Effector memory CD8-positive, alpha-beta T cell (primary cell): ENCODE data around the gene TTC23.
A peak's percentile ranks its signal among the peaks of the same experiment; 100 is the strongest.

Source experiments
- ATAC-seq: fragments of 150-1000 bp; cut with Tn5 transposase; replicated peaks from 2 replicates; pipeline ENCODE4 v1.10.0; 2021; ENCODE audit warnings: mild to moderate bottlenecking, moderate library complexity
- DNase-seq, 3 experiments: peaks; one replicate each; pipeline ENCODE4 v3.0.0; 2021
- H3K27ac Mint-ChIP-seq, 2 donors: one replicate each; pipeline ENCODE4 v1.8.0; 2022; ENCODE audit warnings: mild to moderate bottlenecking in 2 of 2, mixed read lengths in 2 of 2, moderate library complexity in 2 of 2
- H3K27me3 Mint-ChIP-seq, 2 donors: one replicate each; pipeline ENCODE4 v1.8.0; 2022; ENCODE audit warnings: mixed read lengths in 2 of 2
- H3K36me3 Mint-ChIP-seq: one replicate; pipeline ENCODE4 v1.8.0; 2022; ENCODE audit warnings: mild to moderate bottlenecking, moderate library complexity, mixed read lengths; ENCODE audit not compliant: insufficient read depth
- H3K4me1 Mint-ChIP-seq, 2 donors: one replicate each; pipeline ENCODE4 v1.8.0; 2022; ENCODE audit warnings: low read depth in 2 of 2, mixed read lengths in 2 of 2
- H3K4me3 Mint-ChIP-seq, 2 donors: one replicate each; pipeline ENCODE4 v1.8.0; 2022; ENCODE audit warnings: mild to moderate bottlenecking in 2 of 2, mixed read lengths in 2 of 2, moderate library complexity in 2 of 2
- H3K9me3 Mint-ChIP-seq, 2 donors: one replicate each; pipeline ENCODE4 v1.8.0; 2022; ENCODE audit warnings: mixed read lengths in 2 of 2

Gene TTC23

GRCh38 chr15:99130314-99130713 is 119.1 kb downstream of the TTC23 start:
- ATAC-seq, result no peak
- Mint-ChIP-seq H3K27me3 (peaks cover 0 to 16% of the 10 kb centered on the region in 2 donors), H3K27ac (no peak overlapping the region), H3K9me3 (no peaks in the 10 kb centered on the region), H3K36me3 (peaks cover 38% of the 10 kb centered on the region), H3K4me3 (no peak overlapping the region), H3K4me1 (peaks cover 0 to 6% of the 10 kb centered on the region in 2 donors)
- no peak for DNase-seq

GRCh38 chr15:99129644-99130043 is 119.7 kb downstream of the TTC23 start:
- DNase-seq (no peak), ATAC-seq (no peak)
- Mint-ChIP-seq H3K27ac (no peak overlapping the region), H3K4me3 (no peak overlapping the region), H3K27me3 (peaks cover 0 to 16% of the 10 kb centered on the region in 2 donors), H3K36me3 (peaks cover 38% of the 10 kb centered on the region), H3K4me1 (peaks cover 0 to 6% of the 10 kb centered on the region in 2 donors), H3K9me3 (no peaks in the 10 kb centered on the region)

GRCh38 chr15:99128411-99128810 is 121.0 kb downstream of the TTC23 start:
- peaks cover 38% of the 10 kb centered on the region for H3K36me3 Mint-ChIP-seq
- peaks cover 0 to 16% of the 10 kb centered on the region in 2 donors for H3K27me3 Mint-ChIP-seq
- no peak overlapping the region for H3K4me3 Mint-ChIP-seq
- no peak overlapping the region for H3K27ac Mint-ChIP-seq
- H3K4me1 Mint-ChIP-seq, result peaks cover 0 to 5% of the 10 kb centered on the region in 2 donors
- ATAC-seq (no peak), DNase-seq (no peak)
- H3K9me3 Mint-ChIP-seq, result no peaks in the 10 kb centered on the region

DNA sequence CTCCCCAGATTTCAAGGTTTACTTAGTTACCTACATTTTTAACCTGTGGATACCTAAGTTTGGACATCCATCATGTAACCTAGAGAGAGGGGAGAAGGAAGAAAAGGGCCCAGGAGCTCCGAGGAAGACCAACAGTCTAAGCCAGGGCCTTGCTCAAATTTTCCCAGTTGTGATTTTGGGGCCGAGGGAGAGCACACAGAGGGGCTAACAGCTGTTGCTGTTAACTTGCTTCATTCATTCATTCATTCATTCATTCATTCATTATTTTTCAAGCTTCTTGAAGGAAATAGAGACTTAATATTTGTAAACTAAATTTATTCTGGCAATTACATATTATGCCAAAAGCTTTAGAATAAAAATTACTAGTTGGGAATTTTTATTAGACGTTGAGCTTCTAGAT is 121.6 kb downstream of the TTC23 start:
- peaks cover 0 to 5% of the 10 kb centered on the region in 2 donors for H3K4me1 Mint-ChIP-seq
- no peak for ATAC-seq
- no peak for DNase-seq
- peaks cover 38% of the 10 kb centered on the region for H3K36me3 Mint-ChIP-seq
- no peak overlapping the region for H3K4me3 Mint-ChIP-seq
- no peaks in the 10 kb centered on the region for H3K9me3 Mint-ChIP-seq
- H3K27me3 Mint-ChIP-seq, result peaks cover 0 to 16% of the 10 kb centered on the region in 2 donors
- H3K27ac Mint-ChIP-seq, result peak overlapping the region in 1 of 2 donors; percentile 25

- H3K27ac Mint-ChIP-seq, result no peak overlapping the region
- no peak overlapping the region for H3K4me3 Mint-ChIP-seq
- H3K9me3 Mint-ChIP-seq, result no peaks in the 10 kb centered on the region
- H3K27me3 Mint-ChIP-seq, result peaks cover 0 to 16% of the 10 kb centered on the region in 2 donors
- H3K4me1 Mint-ChIP-seq, result peaks cover 0 to 5% of the 10 kb centered on the region in 2 donors
- peaks cover 35% of the 10 kb centered on the region for H3K36me3 Mint-ChIP-seq
- ATAC-seq, result no peak
- no peak for DNase-seq
Observed at GRCh38 chr15:99126930-99127329, 122.5 kb downstream of the TTC23 start.

- ATAC-seq (no peak), DNase-seq (no peak)
- H3K9me3 Mint-ChIP-seq, result no peaks in the 10 kb centered on the region
- peaks cover 0 to 5% of the 10 kb centered on the region in 2 donors for H3K4me1 Mint-ChIP-seq
- no peak overlapping the region for H3K27ac Mint-ChIP-seq
- peaks cover 30% of the 10 kb centered on the region for H3K36me3 Mint-ChIP-seq
- H3K4me3 Mint-ChIP-seq, result no peak overlapping the region
- H3K27me3 Mint-ChIP-seq, result peaks cover 0 to 16% of the 10 kb centered on the region in 2 donors
Observed at GRCh38 chr15:99126131-99126588, 123.2 kb downstream of the TTC23 start.

- Mint-ChIP-seq H3K4me1 (peaks cover 5 to 7% of the 10 kb centered on the region in 2 donors), H3K4me3 (no peak overlapping the region), H3K27ac (no peak overlapping the region), H3K9me3 (no peaks in the 10 kb centered on the region), H3K36me3 (peaks cover 21% of the 10 kb centered on the region), H3K27me3 (peaks cover 0 to 21% of the 10 kb centered on the region in 2 donors)
- DNase-seq, result no peak
- no peak for ATAC-seq
Observed at GRCh38 chr15:99125061-99125891, 124.1 kb downstream of the TTC23 start.

GRCh38 chr15:99124641-99125040 is 124.7 kb downstream of the TTC23 start:
- Mint-ChIP-seq H3K27ac (no peak overlapping the region), H3K36me3 (peaks cover 17% of the 10 kb centered on the region), H3K27me3 (peaks cover 0 to 19% of the 10 kb centered on the region in 2 donors), H3K4me3 (no peak overlapping the region), H3K4me1 (peaks cover 5% of the 10 kb centered on the region in 2 donors), H3K9me3 (no peaks in the 10 kb centered on the region)
- ATAC-seq (no peak), DNase-seq (no peak)

- no peak overlapping the region for H3K4me3 Mint-ChIP-seq
- no peak for ATAC-seq
- H3K27me3 Mint-ChIP-seq, result peaks cover 0 to 17% of the 10 kb centered on the region in 2 donors
- H3K36me3 Mint-ChIP-seq, result peaks cover 12% of the 10 kb centered on the region
- no peak for DNase-seq
- no peaks in the 10 kb centered on the region for H3K9me3 Mint-ChIP-seq
- H3K4me1 Mint-ChIP-seq, result peaks cover 4 to 5% of the 10 kb centered on the region in 2 donors
- H3K27ac Mint-ChIP-seq, result no peak overlapping the region
Observed at GRCh38 chr15:99123713-99124451, 125.5 kb downstream of the TTC23 start.

DNA sequence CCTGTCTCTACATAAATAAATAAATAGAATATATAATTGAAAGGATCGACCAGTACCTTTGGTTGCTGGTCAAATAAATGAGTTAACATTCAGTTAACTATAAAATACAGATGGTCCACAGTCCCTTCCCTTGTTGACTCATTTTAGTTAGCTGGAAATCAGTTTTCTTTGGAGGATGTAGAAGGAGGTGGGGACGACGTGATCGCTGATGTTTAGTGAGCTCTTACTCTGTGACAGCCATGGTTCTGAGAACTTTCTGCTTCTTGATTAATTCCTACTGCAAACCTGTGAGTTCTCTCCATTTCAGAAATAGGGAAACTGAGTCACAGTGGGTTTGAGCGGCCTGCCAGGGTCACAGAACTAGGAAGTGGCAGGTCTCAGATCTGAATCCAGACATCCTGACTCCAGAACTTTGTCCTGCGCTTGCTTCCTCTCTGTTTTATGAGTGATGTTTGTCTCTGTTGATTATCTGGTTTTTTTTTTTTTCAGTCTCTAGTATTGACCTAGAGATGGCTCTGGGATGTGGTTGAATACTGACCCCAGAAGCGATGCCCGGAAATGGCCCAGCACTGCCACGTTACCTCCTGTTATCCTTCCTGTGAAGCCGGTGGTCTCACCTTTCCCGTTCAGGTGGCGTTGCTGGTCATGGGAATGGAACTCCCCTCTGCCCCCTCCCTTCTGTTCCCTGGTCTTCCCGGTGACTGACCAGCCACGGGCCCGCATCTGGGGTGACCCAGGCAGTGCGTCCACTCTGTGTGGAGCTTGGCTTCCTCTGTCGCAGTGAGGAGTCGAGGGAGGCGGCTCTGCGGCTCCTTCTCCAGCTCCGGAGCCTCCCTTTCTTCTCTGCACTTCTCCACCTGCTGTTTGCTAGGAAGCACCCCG is 126.3 kb downstream of the TTC23 start:
- H3K4me1 Mint-ChIP-seq, result peaks cover 5% of the 10 kb centered on the region in 2 donors
- peaks cover 4% of the 10 kb centered on the region for H3K36me3 Mint-ChIP-seq
- no peaks in the 10 kb centered on the region for H3K9me3 Mint-ChIP-seq
- DNase-seq (no peak), ATAC-seq (no peak)
- H3K4me3 Mint-ChIP-seq, result no peak overlapping the region
- peaks cover 0 to 17% of the 10 kb centered on the region in 2 donors for H3K27me3 Mint-ChIP-seq
- H3K27ac Mint-ChIP-seq, result no peak overlapping the region

DNA sequence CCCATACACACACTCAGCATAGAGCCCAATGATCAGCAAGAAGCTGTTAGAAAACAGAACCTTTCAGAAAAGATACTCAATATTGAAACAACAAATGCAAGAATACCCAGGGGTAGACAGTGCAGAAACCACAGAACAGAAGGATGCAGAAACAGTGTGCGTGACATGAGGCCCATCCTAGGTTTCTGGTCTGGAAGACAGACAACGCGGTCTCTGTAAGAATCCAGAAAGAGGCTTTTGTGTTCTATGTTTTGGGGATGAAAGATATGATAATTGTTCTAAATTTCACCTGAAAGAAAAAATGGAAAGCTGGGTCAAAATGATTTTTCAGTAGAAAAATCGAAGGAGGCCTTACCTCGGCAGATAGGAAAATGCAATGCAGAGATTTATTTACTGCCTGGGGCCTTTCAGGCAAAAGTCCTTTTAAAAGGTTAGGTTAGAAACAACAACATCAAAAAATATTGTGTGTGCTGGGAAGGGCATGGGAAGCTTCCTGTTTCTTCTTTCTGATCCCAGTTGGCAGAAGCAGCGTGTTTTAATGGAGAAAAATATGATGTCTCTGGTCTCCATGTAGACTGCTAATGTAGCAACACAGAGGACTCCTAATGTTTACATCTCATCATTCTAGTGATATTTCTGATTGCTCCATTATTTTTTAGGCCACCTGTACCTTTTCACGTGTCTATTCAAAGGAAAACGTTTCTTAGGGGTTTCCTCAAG is 127.5 kb downstream of the TTC23 start:
- Mint-ChIP-seq H3K4me1 (peaks cover 5% of the 10 kb centered on the region in 2 donors), H3K4me3 (no peak overlapping the region), H3K36me3 (peaks cover under 1% of the 10 kb centered on the region), H3K27ac (no peak overlapping the region), H3K9me3 (no peaks in the 10 kb centered on the region), H3K27me3 (peaks cover 0 to 17% of the 10 kb centered on the region in 2 donors)
- DNase-seq (no peak), ATAC-seq (no peak)

DNA sequence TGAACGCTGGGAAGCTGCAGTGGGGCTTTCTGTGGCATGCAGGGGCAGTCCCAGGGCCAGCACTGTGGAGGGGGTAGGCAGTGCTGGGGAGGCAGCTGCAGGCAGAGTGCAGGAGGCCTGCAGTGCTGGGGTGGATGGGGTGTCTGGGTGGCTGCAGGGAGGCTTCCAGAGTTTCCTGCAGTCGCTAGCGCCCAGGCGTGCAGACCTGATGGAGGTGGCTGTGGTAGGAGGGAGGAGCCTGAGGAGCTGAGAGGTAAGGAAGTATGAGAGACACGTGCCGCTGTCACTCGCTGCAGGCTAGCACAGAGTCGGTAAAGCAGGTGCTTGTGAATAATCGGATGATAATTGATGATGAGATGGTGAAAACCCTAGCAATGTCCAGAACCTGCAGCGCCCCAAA is 128.2 kb downstream of the TTC23 start:
- Mint-ChIP-seq H3K36me3 (no peaks in the 10 kb centered on the region), H3K4me1 (peaks cover 5% of the 10 kb centered on the region in 2 donors), H3K27me3 (peaks cover 0 to 12% of the 10 kb centered on the region in 2 donors), H3K9me3 (no peaks in the 10 kb centered on the region), H3K27ac (no peak overlapping the region), H3K4me3 (no peak overlapping the region)
- no peak for DNase-seq
- ATAC-seq, result peak; percentile 22
